GM21717 (cell line): ENCODE measurements around the gene IL34.

ENCODE experiments used
- ATAC-seq: cut with Tn5 transposase; IDR thresholded peaks from one replicate; pipeline ENCODE4 v1.9.1; 2021; ENCODE audit warnings: mild to moderate bottlenecking, moderate library complexity; ENCODE audit not compliant: unreplicated experiment

The IL34 gene

GRCh38 chr16:70700101-70701020 is 54.0 kb downstream of the IL34 start:
- ATAC-seq, result no peak

GRCh38 chr16:70701036-70701435 is 54.7 kb downstream of the IL34 start:
- no peak for ATAC-seq

GRCh38 chr16:70701596-70701995 is 55.2 kb downstream of the IL34 start:
- ATAC-seq, result no peak

GRCh38 chr16:70701998-70702397 is 55.6 kb downstream of the IL34 start:
- no peak for ATAC-seq

- ATAC-seq, result no peak
Observed at GRCh38 chr16:70702624-70703023, 56.3 kb downstream of the IL34 start.

- ATAC-seq, result no peak
Observed at GRCh38 chr16:70703041-70703834, 56.9 kb downstream of the IL34 start.

GRCh38 chr16:70703835-70704381 is 57.5 kb downstream of the IL34 start:
- no peak for ATAC-seq

GRCh38 chr16:70704586-70704985 is 58.2 kb downstream of the IL34 start:
- ATAC-seq, result no peak

- no peak for ATAC-seq
Observed at GRCh38 chr16:70705056-70705455, 58.7 kb downstream of the IL34 start.

GRCh38 chr16:70706948-70707465 is 60.6 kb downstream of the IL34 start:
- no peak for ATAC-seq

GRCh38 chr16:70708366-70709246 is 62.2 kb downstream of the IL34 start:
- no peak for ATAC-seq

- no peak for ATAC-seq
Observed at GRCh38 chr16:70709457-70709856, 63.1 kb downstream of the IL34 start.

GRCh38 chr16:70709942-70710341 is 63.6 kb downstream of the IL34 start:
- ATAC-seq, result no peak
